Transverse colon (tissue), 4 donors: ENCODE results near the gene OCA2. TPM values are rescaled to one million over a fixed set of nuclear protein-coding genes. Genes with fewer than 3 reads are reported as not detected.

ENCODE experiments used
- DNase-seq: peaks from one replicate; pipeline ENCODE4 v3.0.0-alpha.2; 2019
- H3K27ac ChIP-seq, 4 donors: fragments of 200-600 bp; sonication (generic); 2 replicates each; pipeline ENCODE4 v1.5.1; 2016 to 2018; ENCODE audit warnings: inconsistent platforms in 4 of 4
- H3K27me3 ChIP-seq: fragments of 200-600 bp; sonication (generic); 2 replicates; pipeline ENCODE4 v1.5.1; 2017; ENCODE audit warnings: inconsistent platforms
- H3K36me3 ChIP-seq, 4 donors: fragments of 200-600 bp; sonication (generic); 2 replicates each; pipeline ENCODE4 v1.5.1; 2017 to 2019; ENCODE audit warnings: inconsistent platforms in 4 of 4
- H3K4me1 ChIP-seq, 4 donors: fragments of 200-600 bp; sonication (generic); 2 replicates each; pipeline ENCODE4 v1.5.1; 2017 to 2020; ENCODE audit warnings: inconsistent platforms in 4 of 4
- H3K4me3 ChIP-seq, 4 donors: fragments of 200-600 bp; sonication (generic); 1 replicate in 1 of 4; 2 replicates in 3 of 4; pipeline versions ENCODE4 v1.5.1 to v1.6.1; 2017 to 2019; ENCODE audit warnings: inconsistent platforms in 4 of 4
- H3K9me3 ChIP-seq, 2 donors: fragments of 200-600 bp; sonication (generic); 2 replicates each; pipeline ENCODE4 v1.5.1; 2017 to 2019; ENCODE audit warnings: inconsistent platforms in 2 of 2
- CTCF ChIP-seq, 5 experiments: fragments of 200-600 bp in 3 of 5; fragments of 450-650 bp in 2 of 5; sonication (generic) in 3 of 5; IDR thresholded peaks; 1 replicate in 2 of 5; 2 replicates in 3 of 5; pipeline ENCODE4 v1.5.1; 2016 to 2017; ENCODE audit warnings: antibody characterized with exemption in 5 of 5, inconsistent platforms in 3 of 5, mild to moderate bottlenecking in 2 of 5, moderate library complexity in 1 of 5
- EP300 ChIP-seq: sonication (generic); formaldehyde crosslinking; IDR thresholded peaks from one replicate; pipeline ENCODE4 v1.6.1; 2017; ENCODE audit warnings: antibody characterized with exemption, low read depth
- POLR2A ChIP-seq: fragments of 450-650 bp; IDR thresholded peaks from one replicate; pipeline ENCODE4 v1.6.1; 2016; ENCODE audit warnings: antibody characterized with exemption, mild to moderate bottlenecking, moderate library complexity
- POLR2AphosphoS5 ChIP-seq, 3 donors: sonication (generic); formaldehyde crosslinking; IDR thresholded peaks; one replicate each; pipeline ENCODE4 v1.6.1; 2016; ENCODE audit warnings: antibody characterized with exemption in 3 of 3
- WGBS, 2 donors: methylation state at CpG; one replicate each; pipeline ENCODE4 v1.1.5; 2018; ENCODE audit warnings: low coverage in 1 of 2; 5-methylcytosine and 5-hydroxymethylcytosine counted together
- in situ Hi-C, 4 donors: fragments of 200-750 bp; cut with MboI; loops; one replicate each; pipeline versions ENCODE4 v1.15.0 to v1.15.1; 2017; ENCODE audit warnings: low sequenced_read_pairs in 3 of 4, low pct_ligation_motif_present in 1 of 4, low pct_unique_long_range_greater_than_20kb in 1 of 4
- intact Hi-C: fragments of 100-400 bp; cut with DNase I; formaldehyde crosslinking; loops from one replicate; pipeline ENCODE4 v1.15.1; 2023; ENCODE audit warnings: low total_unique reads
- total RNA-seq, 4 donors: library from RNA; depleted of rRNA; stranded (reverse); fragments of >200 nt; gene quantifications; one replicate each; pipeline ENCODE4 v1.1.0, GENCODE V29; 2016

OCA2 gene
- total RNA-seq, 4 donors from 2014 or later, result 1.4 to 1.9 TPM; not detected in 2

GRCh38 chr15:27973886-27974285 is 125.2 kb downstream of the OCA2 start:
- no peaks in the 10 kb centered on the region for H3K27me3 ChIP-seq
- H3K4me3 ChIP-seq, result no peak overlapping the region
- peaks cover 0 to 4% of the 10 kb centered on the region in 2 donors for H3K9me3 ChIP-seq
- TF ChIP-seq POLR2A (no peak), CTCF (IDR thresholded peaks at IDR 0.05) (no peak), EP300 (no peak), POLR2AphosphoS5 (IDR thresholded peaks at IDR 0.05) (no peak)
- no peak for DNase-seq
- H3K27ac ChIP-seq, result no peak overlapping the region
- no peaks in the 10 kb centered on the region for H3K36me3 ChIP-seq
- intact Hi-C loops (no loop called here), in situ Hi-C loops (no loop called here)
- no peaks in the 10 kb centered on the region for H3K4me1 ChIP-seq

GRCh38 chr15:27970661-27971392 is 128.3 kb downstream of the OCA2 start:
- DNase-seq, result no peak
- TF ChIP-seq POLR2AphosphoS5 (IDR thresholded peaks at IDR 0.05), result no peak
- TF ChIP-seq EP300, result no peak
- no peak for TF ChIP-seq POLR2A
- TF ChIP-seq CTCF (IDR thresholded peaks at IDR 0.05), result no peak
- intact Hi-C loops (no loop called here), in situ Hi-C loops (no loop called here)
- Histone ChIP-seq H3K4me3 (no peak overlapping the region), H3K9me3 (peaks cover 0 to 4% of the 10 kb centered on the region in 2 donors), H3K4me1 (no peaks in the 10 kb centered on the region), H3K27me3 (no peaks in the 10 kb centered on the region), H3K27ac (no peak overlapping the region), H3K36me3 (no peaks in the 10 kb centered on the region)
- 79 to 83% methylated on average over 22 to 24 of the region's 24 CpGs for WGBS, 2 donors

GRCh38 chr15:27967541-27967940 is 131.6 kb downstream of the OCA2 start:
- WGBS, 2 donors, result 79 to 87% methylated on average over 3 to 13 of the region's 13 CpGs
- Histone ChIP-seq H3K27me3 (no peaks in the 10 kb centered on the region), H3K9me3 (no peaks in the 10 kb centered on the region), H3K27ac (no peak overlapping the region), H3K36me3 (no peaks in the 10 kb centered on the region), H3K4me3 (no peak overlapping the region), H3K4me1 (no peaks in the 10 kb centered on the region)
- in situ Hi-C loops (no loop called here), intact Hi-C loops (no loop called here)
- TF ChIP-seq POLR2AphosphoS5 (IDR thresholded peaks at IDR 0.05) (no peak), EP300 (no peak), CTCF (IDR thresholded peaks at IDR 0.05) (no peak), POLR2A (no peak)
- DNase-seq, result no peak

GRCh38 chr15:27965546-27965945 is 133.6 kb downstream of the OCA2 start:
- Histone ChIP-seq H3K27me3 (no peaks in the 10 kb centered on the region), H3K27ac (no peak overlapping the region), H3K4me1 (no peaks in the 10 kb centered on the region), H3K36me3 (no peaks in the 10 kb centered on the region), H3K4me3 (no peak overlapping the region), H3K9me3 (no peaks in the 10 kb centered on the region)
- WGBS, 2 donors, result 79 to 89% methylated on average over 5 to 6 of the region's 6 CpGs
- no peak for TF ChIP-seq POLR2AphosphoS5 (IDR thresholded peaks at IDR 0.05)
- TF ChIP-seq EP300, result no peak
- TF ChIP-seq CTCF (IDR thresholded peaks at IDR 0.05), result no peak
- TF ChIP-seq POLR2A, result no peak
- in situ Hi-C loops, result no loop called here
- intact Hi-C loops, result loop anchor here (2.0 kb wide), 1 partner anchor 51 kb away; no protein-coding TSS in a partner anchor
- DNase-seq, result no peak
